Breast epithelium (tissue), 3 donors: ENCODE results near the gene ARHGAP30.

Experiments used
- CTCF ChIP-seq, 3 donors: fragments of 450-650 bp; IDR thresholded peaks; one replicate each; pipeline ENCODE4 v1.5.1; 2016 to 2017; ENCODE audit warnings: antibody characterized with exemption in 3 of 3, mild to moderate bottlenecking in 3 of 3, moderate library complexity in 3 of 3
- POLR2A ChIP-seq: fragments of 450-650 bp; IDR thresholded peaks from one replicate; pipeline ENCODE4 v1.6.1; 2016; ENCODE audit warnings: antibody characterized with exemption, mild to moderate bottlenecking, moderate library complexity
- POLR2AphosphoS5 ChIP-seq, 3 donors: sonication (generic); formaldehyde crosslinking; IDR thresholded peaks; one replicate each; pipeline ENCODE4 v1.6.1; 2017; ENCODE audit warnings: antibody characterized with exemption in 3 of 3

GRCh38 chr1:161114556-161114955 lies 44.9 kb upstream of the ARHGAP30 start:
- TF ChIP-seq CTCF (IDR thresholded peaks at IDR 0.05) (no peak), POLR2AphosphoS5 (IDR thresholded peaks at IDR 0.05) (no peak), POLR2A (no peak)
